ENCODE data around the gene KRT36. TPM values are rescaled to one million over a fixed set of nuclear protein-coding genes. Genes with fewer than 3 reads are reported as not detected.

KRT36 gene
- total and polyA plus RNA-seq, 2 of the 8 experiments (the other 6 are each of a cell fraction or from before 2014, with no cell fraction given): not detected

DNA sequence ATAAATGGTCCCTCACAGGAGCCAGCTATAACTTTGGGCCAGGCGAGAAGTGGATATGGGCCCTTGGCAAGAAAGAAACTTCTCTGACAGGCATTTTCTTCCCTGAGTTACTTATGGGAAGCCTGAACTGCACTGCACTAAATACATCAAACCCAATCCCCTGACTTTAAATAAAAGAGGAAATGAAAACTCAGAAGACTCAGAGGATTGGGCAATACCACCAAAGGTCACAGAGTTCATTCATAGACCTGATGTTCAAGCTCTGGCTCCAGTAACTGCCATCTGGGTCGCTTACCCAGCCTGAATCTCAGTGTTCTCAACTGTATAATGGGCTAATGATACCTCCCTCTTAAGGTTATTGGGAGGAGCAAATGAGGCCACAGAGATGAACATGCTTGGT, 9.6 kb downstream of the KRT36 start (continued):
- TF ChIP-seq, protein P1, sequence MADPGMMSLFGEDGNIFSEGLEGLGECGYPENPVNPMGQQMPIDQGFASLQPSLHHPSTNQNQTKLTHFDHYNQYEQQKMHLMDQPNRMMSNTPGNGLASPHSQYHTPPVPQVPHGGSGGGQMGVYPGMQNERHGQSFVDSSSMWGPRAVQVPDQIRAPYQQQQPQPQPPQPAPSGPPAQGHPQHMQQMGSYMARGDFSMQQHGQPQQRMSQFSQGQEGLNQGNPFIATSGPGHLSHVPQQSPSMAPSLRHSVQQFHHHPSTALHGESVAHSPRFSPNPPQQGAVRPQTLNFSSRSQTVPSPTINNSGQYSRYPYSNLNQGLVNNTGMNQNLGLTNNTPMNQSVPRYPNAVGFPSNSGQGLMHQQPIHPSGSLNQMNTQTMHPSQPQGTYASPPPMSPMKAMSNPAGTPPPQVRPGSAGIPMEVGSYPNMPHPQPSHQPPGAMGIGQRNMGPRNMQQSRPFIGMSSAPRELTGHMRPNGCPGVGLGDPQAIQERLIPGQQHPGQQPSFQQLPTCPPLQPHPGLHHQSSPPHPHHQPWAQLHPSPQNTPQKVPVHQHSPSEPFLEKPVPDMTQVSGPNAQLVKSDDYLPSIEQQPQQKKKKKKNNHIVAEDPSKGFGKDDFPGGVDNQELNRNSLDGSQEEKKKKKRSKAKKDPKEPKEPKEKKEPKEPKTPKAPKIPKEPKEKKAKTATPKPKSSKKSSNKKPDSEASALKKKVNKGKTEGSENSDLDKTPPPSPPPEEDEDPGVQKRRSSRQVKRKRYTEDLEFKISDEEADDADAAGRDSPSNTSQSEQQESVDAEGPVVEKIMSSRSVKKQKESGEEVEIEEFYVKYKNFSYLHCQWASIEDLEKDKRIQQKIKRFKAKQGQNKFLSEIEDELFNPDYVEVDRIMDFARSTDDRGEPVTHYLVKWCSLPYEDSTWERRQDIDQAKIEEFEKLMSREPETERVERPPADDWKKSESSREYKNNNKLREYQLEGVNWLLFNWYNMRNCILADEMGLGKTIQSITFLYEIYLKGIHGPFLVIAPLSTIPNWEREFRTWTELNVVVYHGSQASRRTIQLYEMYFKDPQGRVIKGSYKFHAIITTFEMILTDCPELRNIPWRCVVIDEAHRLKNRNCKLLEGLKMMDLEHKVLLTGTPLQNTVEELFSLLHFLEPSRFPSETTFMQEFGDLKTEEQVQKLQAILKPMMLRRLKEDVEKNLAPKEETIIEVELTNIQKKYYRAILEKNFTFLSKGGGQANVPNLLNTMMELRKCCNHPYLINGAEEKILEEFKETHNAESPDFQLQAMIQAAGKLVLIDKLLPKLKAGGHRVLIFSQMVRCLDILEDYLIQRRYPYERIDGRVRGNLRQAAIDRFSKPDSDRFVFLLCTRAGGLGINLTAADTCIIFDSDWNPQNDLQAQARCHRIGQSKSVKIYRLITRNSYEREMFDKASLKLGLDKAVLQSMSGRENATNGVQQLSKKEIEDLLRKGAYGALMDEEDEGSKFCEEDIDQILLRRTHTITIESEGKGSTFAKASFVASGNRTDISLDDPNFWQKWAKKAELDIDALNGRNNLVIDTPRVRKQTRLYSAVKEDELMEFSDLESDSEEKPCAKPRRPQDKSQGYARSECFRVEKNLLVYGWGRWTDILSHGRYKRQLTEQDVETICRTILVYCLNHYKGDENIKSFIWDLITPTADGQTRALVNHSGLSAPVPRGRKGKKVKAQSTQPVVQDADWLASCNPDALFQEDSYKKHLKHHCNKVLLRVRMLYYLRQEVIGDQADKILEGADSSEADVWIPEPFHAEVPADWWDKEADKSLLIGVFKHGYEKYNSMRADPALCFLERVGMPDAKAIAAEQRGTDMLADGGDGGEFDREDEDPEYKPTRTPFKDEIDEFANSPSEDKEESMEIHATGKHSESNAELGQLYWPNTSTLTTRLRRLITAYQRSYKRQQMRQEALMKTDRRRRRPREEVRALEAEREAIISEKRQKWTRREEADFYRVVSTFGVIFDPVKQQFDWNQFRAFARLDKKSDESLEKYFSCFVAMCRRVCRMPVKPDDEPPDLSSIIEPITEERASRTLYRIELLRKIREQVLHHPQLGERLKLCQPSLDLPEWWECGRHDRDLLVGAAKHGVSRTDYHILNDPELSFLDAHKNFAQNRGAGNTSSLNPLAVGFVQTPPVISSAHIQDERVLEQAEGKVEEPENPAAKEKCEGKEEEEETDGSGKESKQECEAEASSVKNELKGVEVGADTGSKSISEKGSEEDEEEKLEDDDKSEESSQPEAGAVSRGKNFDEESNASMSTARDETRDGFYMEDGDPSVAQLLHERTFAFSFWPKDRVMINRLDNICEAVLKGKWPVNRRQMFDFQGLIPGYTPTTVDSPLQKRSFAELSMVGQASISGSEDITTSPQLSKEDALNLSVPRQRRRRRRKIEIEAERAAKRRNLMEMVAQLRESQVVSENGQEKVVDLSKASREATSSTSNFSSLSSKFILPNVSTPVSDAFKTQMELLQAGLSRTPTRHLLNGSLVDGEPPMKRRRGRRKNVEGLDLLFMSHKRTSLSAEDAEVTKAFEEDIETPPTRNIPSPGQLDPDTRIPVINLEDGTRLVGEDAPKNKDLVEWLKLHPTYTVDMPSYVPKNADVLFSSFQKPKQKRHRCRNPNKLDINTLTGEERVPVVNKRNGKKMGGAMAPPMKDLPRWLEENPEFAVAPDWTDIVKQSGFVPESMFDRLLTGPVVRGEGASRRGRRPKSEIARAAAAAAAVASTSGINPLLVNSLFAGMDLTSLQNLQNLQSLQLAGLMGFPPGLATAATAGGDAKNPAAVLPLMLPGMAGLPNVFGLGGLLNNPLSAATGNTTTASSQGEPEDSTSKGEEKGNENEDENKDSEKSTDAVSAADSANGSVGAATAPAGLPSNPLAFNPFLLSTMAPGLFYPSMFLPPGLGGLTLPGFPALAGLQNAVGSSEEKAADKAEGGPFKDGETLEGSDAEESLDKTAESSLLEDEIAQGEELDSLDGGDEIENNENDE (IDR thresholded peaks at IDR 0.05; ENCODE audit: insufficient replicate concordance, low read length): no peak
- TF ChIP-seq SUZ12 (IDR thresholded peaks at IDR 0.05; ENCODE audit: low read length) (no peak), POU5F1 (IDR thresholded peaks at IDR 0.05; ENCODE audit: low read depth, low read length) (no peak), HDAC6 (IDR thresholded peaks at IDR 0.05; ENCODE audit: low read depth, low read length) (no peak), EZH2 (IDR thresholded peaks at IDR 0.05; ENCODE audit: low read depth, low read length, severe bottlenecking) (no peak), SIRT6 (IDR thresholded peaks at IDR 0.05; ENCODE audit: low read length) (no peak), EGR1 (IDR thresholded peaks at IDR 0.05; ENCODE audit: borderline replicate concordance, low read depth, low read length) (no peak), JUND (IDR thresholded peaks at IDR 0.05; ENCODE audit: low read length) (no peak), NANOG (IDR thresholded peaks at IDR 0.05; ENCODE audit: insufficient read depth, low read depth, low read length, poor library complexity, severe bottlenecking) (no peak), KDM5A (IDR thresholded peaks at IDR 0.05; ENCODE audit: low read length) (no peak), TAF7 (optimal IDR thresholded peaks at IDR 0.05; ENCODE audit: borderline replicate concordance, low read depth, low read length) (no peak)
- TF ChIP-seq, protein P2, sequence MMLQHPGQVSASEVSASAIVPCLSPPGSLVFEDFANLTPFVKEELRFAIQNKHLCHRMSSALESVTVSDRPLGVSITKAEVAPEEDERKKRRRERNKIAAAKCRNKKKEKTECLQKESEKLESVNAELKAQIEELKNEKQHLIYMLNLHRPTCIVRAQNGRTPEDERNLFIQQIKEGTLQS (IDR thresholded peaks at IDR 0.05; ENCODE audit: insufficient read depth, low read depth, low read length): no peak
